WTC11 (cell line): ENCODE measurements around the gene SYT15.

Experiments used
- ATF1 ChIP-seq: sonication (generic); formaldehyde crosslinking; IDR thresholded peaks from 2 replicates; pipeline ENCODE4 v1.8.1; 2023; ENCODE audit warnings: mild to moderate bottlenecking, moderate library complexity, missing genetic modification reagents
- ERG ChIP-seq: fragments of 250-450 bp; sonication (Bioruptor Pico); IDR thresholded peaks from 2 replicates; pipeline ENCODE4 v1.8.0; 2021; ENCODE audit warnings: mild to moderate bottlenecking
- ETV6 ChIP-seq: sonication (generic); formaldehyde crosslinking; IDR thresholded peaks from 2 replicates; pipeline ENCODE4 v1.8.1; 2022; ENCODE audit warnings: mild to moderate bottlenecking, missing genetic modification reagents
- MXD4 ChIP-seq: fragments of 250-450 bp; sonication (Bioruptor Pico); IDR thresholded peaks from 2 replicates; pipeline ENCODE4 v1.8.0; 2021; ENCODE audit warnings: mild to moderate bottlenecking, moderate library complexity, borderline replicate concordance
- TCF7 ChIP-seq: sonication (generic); formaldehyde crosslinking; IDR thresholded peaks from 2 replicates; pipeline ENCODE4 v1.8.0; 2022; ENCODE audit warnings: mild to moderate bottlenecking, low read depth, missing genetic modification reagents, moderate library complexity
- ZNF138 ChIP-seq: sonication (generic); formaldehyde crosslinking; conservative IDR thresholded peaks from 2 replicates; pipeline ENCODE4 v1.8.1; 2022; ENCODE audit warnings: mild to moderate bottlenecking, moderate library complexity, missing genetic modification reagents
- ZNF263 ChIP-seq: sonication (generic); formaldehyde crosslinking; IDR thresholded peaks from 2 replicates; pipeline ENCODE4 v1.8.1; 2022; ENCODE audit warnings: low read depth, mild to moderate bottlenecking, moderate library complexity, missing genetic modification reagents
- TF ChIP-seq, protein P1 (sequence below): fragments of 200-600 bp; IDR thresholded peaks from 2 replicates; pipeline ENCODE4 v1.8.0; 2022; ENCODE audit warnings: antibody characterized with exemption

DNA sequence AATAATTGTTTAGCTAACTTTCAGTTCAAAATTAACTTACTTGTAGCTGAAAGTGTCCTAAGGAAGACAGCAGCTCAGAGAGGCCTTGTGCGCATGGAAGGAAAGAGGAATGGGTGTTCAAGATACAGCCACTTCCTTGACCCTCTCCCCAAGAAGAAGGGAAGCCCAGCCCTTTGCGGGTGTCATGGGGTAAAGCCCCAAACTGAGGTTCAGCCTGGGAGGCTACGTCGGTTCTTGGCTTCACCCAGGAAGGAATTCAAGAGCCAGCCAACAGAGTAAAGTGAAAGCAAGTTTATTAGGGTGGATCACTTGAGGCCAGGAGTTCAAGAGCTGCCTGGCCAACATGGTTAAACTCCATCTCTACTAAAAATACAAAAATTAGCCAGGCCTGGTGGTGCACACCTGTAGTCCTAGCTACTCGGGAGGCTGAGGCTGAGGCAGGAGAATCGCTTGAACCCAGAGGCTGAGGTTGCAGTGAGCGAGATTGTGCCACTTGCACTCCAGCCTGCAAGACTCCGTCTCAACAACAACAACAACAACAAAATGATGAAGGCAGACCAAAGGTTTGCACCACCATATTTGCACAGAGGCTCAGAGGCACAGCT, 38.4 kb upstream of the SYT15 start:
- no peak for TF ChIP-seq ZNF138 (CRISPR knock-in tag)
- TF ChIP-seq ERG = no peak
- TF ChIP-seq, protein P1, sequence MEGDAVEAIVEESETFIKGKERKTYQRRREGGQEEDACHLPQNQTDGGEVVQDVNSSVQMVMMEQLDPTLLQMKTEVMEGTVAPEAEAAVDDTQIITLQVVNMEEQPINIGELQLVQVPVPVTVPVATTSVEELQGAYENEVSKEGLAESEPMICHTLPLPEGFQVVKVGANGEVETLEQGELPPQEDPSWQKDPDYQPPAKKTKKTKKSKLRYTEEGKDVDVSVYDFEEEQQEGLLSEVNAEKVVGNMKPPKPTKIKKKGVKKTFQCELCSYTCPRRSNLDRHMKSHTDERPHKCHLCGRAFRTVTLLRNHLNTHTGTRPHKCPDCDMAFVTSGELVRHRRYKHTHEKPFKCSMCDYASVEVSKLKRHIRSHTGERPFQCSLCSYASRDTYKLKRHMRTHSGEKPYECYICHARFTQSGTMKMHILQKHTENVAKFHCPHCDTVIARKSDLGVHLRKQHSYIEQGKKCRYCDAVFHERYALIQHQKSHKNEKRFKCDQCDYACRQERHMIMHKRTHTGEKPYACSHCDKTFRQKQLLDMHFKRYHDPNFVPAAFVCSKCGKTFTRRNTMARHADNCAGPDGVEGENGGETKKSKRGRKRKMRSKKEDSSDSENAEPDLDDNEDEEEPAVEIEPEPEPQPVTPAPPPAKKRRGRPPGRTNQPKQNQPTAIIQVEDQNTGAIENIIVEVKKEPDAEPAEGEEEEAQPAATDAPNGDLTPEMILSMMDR = no peak
- TF ChIP-seq ZNF263 (CRISPR knock-in tag) = no peak
- no peak for TF ChIP-seq ATF1 (CRISPR knock-in tag)
- TF ChIP-seq ETV6 (CRISPR knock-in tag) = no peak
- TF ChIP-seq MXD4 (CRISPR knock-in tag) = no peak
- TF ChIP-seq TCF7 = no peak
